GM12873 (cell line): Measurements from ENCODE around the gene ZNF385B.
A peak's percentile ranks its signal among the peaks of the same experiment; 100 is the strongest.

Experiments used
- TF ChIP-seq, protein P1 (sequence below): IDR thresholded peaks from 2 replicates; pipeline ENCODE4 v1.5.1; 2012; ENCODE audit warnings: low read depth, mild to moderate bottlenecking, moderate library complexity, low read length, control low read depth; ENCODE audit not compliant: insufficient read depth; ENCODE audit errors: missing control alignments

The ZNF385B gene

DNA sequence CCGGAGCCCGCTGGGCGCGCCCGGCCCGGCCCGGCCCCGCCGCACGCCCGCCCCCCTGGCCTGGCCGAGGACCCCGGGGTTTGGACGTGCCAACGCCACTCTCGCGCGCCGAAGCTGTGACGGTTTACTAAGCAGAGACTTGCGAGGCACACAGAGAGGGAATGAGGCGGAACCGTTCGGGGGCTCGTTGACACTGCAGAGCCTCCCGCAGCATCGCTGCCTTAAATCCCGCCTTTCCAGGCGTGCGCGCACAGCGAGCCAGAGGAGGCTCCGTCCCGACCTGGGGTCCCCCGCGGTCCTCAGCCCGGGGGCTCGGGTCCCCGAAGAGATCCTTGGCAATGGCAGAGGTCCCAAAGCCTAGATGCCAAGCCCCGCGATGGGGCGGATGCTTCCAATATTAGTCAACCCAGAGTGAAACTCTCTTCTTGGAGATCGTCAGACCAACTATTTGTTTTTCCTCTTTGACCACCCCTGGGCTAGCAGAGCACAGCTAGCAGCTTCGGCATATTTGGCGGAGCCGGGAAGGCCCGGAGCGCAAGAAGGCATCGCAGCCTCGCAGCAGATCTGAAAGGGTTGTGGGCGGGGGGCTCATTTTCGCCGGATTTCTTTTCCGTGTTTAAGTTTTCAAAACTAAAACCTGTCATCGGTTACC lies at the start of gene ZNF385B:
TSS of gene ZNF385B (minus strand) at position 197 of the 652 bp plus-strand sequence.
- TF ChIP-seq, protein P1, sequence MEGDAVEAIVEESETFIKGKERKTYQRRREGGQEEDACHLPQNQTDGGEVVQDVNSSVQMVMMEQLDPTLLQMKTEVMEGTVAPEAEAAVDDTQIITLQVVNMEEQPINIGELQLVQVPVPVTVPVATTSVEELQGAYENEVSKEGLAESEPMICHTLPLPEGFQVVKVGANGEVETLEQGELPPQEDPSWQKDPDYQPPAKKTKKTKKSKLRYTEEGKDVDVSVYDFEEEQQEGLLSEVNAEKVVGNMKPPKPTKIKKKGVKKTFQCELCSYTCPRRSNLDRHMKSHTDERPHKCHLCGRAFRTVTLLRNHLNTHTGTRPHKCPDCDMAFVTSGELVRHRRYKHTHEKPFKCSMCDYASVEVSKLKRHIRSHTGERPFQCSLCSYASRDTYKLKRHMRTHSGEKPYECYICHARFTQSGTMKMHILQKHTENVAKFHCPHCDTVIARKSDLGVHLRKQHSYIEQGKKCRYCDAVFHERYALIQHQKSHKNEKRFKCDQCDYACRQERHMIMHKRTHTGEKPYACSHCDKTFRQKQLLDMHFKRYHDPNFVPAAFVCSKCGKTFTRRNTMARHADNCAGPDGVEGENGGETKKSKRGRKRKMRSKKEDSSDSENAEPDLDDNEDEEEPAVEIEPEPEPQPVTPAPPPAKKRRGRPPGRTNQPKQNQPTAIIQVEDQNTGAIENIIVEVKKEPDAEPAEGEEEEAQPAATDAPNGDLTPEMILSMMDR = no peak

DNA sequence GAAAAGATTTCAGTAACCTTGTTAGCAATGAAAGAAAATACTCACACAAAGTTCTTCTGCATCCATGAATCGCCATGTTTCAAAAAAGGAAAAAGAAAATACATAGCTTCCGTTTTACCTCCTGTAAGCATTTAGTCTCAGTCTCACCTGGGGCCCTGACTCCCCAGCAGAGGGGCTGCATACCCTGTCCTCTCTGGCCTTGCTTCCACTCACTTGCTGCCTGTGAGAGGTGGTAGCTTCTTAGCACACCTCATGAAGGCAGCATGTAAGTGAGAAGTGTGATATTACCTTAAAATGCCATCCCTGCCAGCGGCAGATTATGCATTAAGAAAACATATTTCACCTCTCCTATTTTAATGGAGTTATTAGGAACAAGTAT lies 49.3 kb upstream of the ZNF385B start:
- TF ChIP-seq, protein P1 = no peak

DNA sequence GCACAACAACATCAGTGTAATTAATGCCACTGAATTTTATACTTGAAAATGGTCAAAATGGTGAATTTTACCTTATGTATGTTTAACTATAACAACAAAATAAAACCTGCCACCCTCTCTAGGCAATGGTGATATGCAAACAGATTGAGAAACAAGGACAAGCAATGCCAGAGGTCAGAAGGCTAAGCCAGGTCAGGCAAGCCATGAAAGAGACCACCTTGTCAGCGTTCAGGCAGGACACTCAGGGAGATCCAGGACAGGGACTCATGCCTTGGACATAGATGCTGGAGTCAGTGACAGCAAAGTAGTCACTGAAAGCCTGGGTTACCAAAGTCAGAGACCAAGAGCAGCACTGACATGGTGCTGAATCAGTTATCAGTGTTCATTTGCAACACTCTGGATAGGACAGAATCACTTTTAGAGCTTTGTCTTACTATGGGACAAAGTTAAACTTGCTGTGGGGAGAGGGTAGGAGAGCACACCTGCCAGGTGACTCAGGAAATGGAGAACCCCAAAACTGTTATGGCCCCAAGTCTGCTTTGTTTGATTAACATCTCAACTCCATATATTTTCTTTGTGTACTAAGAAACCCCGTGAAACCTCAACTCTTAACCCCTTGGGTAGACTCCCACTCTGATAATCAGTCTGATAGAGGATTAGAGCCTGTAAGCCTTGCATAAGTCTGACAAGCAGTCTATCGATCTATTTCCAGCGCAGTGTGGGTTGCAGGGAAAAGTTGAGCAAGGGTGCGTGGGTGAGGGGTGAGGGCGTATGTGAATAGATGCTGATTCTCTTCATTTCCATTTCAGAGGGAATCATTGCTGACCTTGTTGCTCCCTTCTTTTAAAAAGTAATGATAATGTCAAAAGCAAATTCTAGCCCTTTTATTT lies 48.7 kb upstream of the ZNF385B start:
- TF ChIP-seq, protein P1 = no peak

DNA sequence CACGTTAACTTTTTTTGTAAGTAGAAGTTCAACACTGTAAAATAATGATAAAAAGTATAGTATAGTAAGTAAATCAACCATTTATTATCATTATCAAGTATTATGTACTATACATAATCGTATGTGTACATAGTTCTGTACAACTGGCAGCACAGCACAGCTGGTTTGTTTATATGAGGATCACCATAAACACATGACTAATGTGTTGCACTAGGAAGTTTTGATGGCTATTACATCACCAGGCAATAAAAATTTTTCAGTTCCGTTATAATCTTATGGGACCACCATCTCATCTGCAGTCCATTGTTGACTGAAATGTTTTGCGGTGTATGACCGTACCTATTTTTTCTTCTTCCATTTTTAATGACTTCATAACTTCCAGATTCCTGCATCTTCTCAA lies 39.2 kb upstream of the ZNF385B start:
- TF ChIP-seq, protein P1 = no peak

DNA sequence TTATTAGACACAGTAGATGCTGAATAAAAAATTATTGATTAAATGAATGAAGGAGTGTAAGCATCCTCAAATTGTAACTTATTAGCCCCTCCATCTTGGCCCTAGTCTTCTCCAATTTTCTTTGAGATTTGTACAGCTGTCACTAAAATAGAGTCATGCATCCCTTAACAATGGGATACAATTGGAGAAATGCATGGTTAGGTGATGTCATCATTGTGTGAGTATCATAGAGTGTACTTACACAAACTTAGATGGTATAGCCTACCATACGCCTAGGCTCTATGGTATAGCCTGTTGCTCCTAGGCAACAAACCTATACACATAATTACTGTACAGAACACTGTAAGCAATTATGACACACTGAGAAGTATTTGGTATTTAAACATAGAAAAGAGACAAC lies 38.3 kb upstream of the ZNF385B start:
- TF ChIP-seq, protein P1 = no peak

DNA sequence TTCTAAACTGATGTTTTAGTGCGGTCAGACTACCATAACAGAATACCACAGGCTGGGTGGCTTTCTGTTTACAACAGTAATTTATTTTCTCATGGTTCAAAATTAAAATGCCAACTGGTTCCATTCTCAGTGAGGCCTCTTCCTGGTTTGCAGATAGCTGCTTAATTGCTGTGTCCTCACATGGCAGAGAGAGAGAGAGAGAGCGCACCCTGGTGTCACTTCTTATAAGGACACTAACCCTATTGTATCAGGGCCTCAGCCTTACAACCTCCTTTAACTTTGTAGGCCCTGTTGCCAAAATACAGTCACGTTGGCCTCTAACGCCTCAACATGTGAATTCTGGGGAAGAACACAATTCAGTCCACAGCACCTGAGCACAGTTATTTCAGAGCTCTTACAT lies 37.5 kb upstream of the ZNF385B start:
- TF ChIP-seq, protein P1 = peak; percentile 60

DNA sequence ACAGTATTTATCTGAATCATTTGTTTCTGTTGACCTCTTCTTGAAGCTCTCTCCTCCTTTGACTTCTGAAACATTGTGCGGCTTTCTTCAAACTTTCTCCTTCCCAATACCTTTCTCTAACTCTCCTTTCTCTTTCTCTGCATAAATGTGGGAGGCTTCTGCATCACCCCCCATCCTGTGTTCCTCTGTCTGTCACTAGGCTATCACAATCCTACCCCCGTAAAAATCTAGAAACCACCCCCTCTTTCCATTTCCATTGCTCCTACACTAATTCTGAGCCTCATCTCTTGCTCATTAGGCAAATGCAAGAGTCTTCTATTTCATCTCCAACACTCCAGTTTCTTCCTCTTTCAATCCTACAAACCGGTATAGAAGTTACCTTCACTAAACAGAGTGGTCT lies 32.2 kb upstream of the ZNF385B start:
- TF ChIP-seq, protein P1 = no peak
